Sigmoid colon (tissue), 4 donors: Measurements from ENCODE around the gene GDF2.

Experiments
- EP300 ChIP-seq, 4 donors: sonication (generic); formaldehyde crosslinking; IDR thresholded peaks; one replicate each; pipeline ENCODE4 v1.6.1; 2017; ENCODE audit warnings: antibody characterized with exemption in 4 of 4
- POLR2A ChIP-seq, 2 donors: fragments of 450-650 bp; IDR thresholded peaks; one replicate each; pipeline ENCODE4 v1.6.1; 2016; ENCODE audit warnings: antibody characterized with exemption in 2 of 2, mild to moderate bottlenecking in 2 of 2, moderate library complexity in 2 of 2
- POLR2AphosphoS5 ChIP-seq, 4 donors: sonication (generic); formaldehyde crosslinking; IDR thresholded peaks; one replicate each; pipeline ENCODE4 v1.6.1; 2017; ENCODE audit warnings: antibody characterized with exemption in 4 of 4
- TF ChIP-seq, protein P1 (sequence below), 4 experiments: fragments of 450-650 bp in 3 of 4; fragments of 200-600 bp in 1 of 4; IDR thresholded peaks; one replicate each; pipeline ENCODE4 v1.5.1; 2016 to 2019; ENCODE audit warnings: antibody characterized with exemption in 4 of 4, mild to moderate bottlenecking in 3 of 4, moderate library complexity in 2 of 4

DNA sequence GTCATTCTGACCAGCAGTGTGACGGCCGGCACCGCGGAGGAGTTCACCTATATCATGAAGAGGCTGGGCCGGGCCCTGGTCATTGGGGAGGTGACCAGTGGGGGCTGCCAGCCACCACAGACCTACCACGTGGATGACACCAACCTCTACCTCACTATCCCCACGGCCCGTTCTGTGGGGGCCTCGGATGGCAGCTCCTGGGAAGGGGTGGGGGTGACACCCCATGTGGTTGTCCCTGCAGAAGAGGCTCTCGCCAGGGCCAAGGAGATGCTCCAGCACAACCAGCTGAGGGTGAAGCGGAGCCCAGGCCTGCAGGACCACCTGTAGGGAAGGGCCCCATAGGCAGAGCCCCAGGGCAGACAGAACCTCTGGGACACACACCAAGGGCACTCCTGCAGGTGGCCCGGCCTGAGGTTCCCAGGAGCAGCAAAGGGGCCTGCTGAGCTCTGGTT, 34.9 kb downstream of the GDF2 start:
- TF ChIP-seq, protein P1, sequence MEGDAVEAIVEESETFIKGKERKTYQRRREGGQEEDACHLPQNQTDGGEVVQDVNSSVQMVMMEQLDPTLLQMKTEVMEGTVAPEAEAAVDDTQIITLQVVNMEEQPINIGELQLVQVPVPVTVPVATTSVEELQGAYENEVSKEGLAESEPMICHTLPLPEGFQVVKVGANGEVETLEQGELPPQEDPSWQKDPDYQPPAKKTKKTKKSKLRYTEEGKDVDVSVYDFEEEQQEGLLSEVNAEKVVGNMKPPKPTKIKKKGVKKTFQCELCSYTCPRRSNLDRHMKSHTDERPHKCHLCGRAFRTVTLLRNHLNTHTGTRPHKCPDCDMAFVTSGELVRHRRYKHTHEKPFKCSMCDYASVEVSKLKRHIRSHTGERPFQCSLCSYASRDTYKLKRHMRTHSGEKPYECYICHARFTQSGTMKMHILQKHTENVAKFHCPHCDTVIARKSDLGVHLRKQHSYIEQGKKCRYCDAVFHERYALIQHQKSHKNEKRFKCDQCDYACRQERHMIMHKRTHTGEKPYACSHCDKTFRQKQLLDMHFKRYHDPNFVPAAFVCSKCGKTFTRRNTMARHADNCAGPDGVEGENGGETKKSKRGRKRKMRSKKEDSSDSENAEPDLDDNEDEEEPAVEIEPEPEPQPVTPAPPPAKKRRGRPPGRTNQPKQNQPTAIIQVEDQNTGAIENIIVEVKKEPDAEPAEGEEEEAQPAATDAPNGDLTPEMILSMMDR (IDR thresholded peaks at IDR 0.05) = no peak
- TF ChIP-seq POLR2AphosphoS5 (IDR thresholded peaks at IDR 0.05) (no peak), POLR2A (IDR thresholded peaks at IDR 0.05) (no peak), EP300 (IDR thresholded peaks at IDR 0.05) (no peak)
